HG03039 (cell line): Measurements from ENCODE around the gene KAZALD1.

Source experiments
- ATAC-seq: cut with Tn5 transposase; IDR thresholded peaks from one replicate; pipeline ENCODE4 v1.9.1; 2021; ENCODE audit warnings: mild to moderate bottlenecking, moderate library complexity; ENCODE audit not compliant: unreplicated experiment

The KAZALD1 gene

GRCh38 chr10:101065481-101066145, 3.8 kb downstream of the KAZALD1 start:
- ATAC-seq = no peak

DNA sequence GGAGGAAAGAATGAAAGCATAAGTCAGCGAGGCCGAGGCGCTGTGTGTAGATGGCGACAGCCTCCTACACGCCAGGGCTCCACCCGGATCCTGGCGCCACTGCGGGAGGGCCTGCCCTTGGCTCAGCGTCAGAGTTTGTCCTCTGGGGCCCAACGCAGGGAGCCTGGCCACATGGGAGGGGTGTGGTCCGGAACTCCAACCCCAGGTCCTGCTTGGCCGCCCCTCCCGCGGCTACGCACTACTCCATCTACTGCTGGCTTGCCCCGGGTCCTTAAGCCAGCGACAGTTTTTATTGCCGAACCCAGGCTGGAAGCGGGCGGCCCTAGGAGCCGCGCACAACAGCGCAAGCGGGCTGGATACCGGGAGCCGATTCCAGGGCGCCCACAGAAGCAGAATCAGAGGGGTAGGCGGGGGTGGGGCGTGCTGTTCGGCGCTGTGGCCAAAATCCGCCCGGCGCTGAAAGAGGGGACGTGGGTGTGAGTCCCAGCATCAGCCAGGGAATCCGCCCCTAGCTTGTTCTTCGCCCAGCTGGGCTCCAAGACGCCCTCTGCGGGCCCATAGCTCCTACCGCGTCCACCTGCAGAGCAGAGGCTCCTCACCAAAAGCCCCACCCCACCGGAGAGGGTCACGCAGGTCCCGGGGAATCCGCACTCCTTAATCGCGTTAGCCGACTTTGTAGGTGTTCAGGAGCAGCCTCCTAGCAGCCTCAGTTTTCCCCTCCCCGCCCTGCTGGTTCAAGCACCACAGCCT, 4.5 kb downstream of the KAZALD1 start:
- no peak for ATAC-seq

DNA sequence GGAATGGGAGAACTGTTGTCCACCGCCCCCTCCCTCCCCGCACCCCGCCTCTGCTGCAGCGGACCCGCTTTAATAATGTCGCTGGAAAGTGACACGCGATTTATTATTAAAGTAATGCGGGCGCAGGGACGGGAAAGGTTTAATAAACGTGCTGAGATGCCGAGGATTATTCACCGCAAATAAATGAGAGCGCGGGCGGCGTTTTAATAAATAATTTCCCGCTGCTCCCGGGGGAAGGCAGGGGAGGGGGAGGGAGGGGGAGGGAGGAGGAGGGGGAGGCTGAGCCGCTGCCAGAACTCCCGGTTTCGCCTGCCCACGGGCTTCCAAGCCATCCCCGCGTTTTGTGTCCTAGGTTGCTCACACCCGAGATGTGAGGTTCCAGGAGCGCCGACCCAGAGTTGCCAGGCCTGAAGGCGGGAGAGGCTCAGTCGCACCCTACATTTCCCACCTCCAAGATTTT, 5.1 kb downstream of the KAZALD1 start:
- ATAC-seq = no peak

- ATAC-seq = no peak
These were observed 5.7 kb downstream of the KAZALD1 start for GRCh38 chr10:101067356-101068083.

DNA sequence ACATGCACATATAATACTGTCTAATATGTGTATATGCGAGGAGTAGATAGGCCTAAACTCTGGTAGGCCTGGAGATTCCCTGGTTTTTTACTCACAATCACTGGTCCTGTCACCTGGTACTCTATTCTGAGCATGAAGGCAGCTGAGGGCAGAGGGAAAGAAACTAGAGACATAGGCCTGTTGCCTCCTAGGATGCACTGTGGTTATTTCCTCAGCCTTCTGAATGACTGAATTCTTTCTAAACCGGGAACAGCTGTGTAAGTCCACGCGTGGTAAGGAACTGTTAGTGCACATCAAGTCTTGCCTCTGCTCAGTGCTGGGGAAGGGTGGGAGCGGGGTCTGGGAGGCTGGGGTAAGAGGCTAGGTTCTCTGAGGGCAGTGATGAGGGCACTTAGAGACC, 7.7 kb downstream of the KAZALD1 start:
- ATAC-seq = no peak

- ATAC-seq = no peak
These were observed 8.3 kb downstream of the KAZALD1 start for GRCh38 chr10:101070098-101070497.

DNA sequence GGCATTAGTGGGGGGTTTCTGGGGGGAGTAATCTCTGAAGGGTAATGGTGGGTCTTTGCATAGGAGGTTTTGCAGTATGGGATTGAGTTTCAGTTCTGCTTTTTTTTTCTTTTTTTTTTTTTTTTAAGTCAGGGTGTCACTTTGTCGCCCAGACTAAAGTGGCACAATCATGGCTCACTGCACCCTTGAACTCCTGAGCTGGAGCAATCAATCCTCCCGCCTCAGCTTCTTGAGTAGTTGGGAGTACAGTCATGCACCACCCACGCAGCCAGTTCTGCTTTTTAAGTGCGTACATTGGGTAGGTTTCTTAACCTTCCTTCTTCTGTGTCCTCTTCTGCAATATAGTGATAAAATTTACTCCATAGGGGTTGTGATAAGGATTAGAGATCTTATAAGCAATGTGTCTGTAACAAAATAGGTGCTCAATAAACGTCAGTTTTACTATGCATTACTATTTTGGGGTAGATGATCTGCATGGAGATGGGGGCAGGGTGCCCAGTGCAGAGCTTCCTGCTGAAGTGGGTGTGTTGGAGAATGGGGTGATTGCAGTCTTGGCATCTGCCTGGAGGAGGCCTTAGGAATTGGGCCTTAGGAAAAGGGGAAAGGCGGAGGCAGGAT, 9.6 kb downstream of the KAZALD1 start:
- ATAC-seq = no peak

GRCh38 chr10:101071885-101072433, 10.2 kb downstream of the KAZALD1 start:
- ATAC-seq = no peak

GRCh38 chr10:101072923-101073322, 11.1 kb downstream of the KAZALD1 start:
- ATAC-seq = no peak

GRCh38 chr10:101073631-101074030, 11.8 kb downstream of the KAZALD1 start:
- no peak for ATAC-seq

DNA sequence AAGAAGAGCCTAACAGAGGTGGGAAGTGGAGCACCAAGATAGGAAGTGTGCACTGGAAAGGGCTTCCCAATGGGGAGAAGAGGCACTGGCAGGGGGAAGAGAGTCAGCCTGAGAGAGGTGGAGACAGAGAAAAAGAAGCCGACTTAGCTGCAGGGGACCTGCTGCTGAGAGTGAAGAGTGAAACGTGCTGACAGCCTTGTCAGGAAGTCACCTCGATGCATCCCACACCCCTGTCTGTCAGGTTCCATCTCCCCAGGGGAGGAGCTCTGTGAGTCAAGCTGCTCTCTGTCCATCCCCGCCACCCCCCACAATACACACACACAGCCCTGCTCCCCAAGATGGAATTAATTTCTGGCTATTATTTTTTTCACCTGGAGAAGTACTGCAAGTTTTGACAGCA, 14.0 kb downstream of the KAZALD1 start:
- no peak for ATAC-seq

DNA sequence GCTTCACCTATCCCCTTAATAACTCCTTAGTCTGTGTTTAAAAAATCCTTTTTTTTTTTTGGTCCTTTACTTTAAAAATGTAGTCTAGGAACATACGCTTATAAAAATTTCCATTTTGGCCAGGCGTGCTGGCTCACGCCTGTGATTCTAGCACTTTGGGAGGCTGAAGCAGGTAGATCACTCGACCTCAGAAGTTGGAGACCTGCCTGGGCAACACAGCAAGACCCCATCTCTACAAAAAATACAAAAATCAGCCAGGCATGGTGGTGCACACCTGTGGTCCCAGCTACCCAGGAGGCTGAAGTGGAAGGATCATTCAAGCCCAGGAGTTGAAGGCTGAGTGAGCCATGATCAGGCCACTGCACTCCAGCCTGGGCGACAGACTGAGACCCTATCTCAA, 14.8 kb downstream of the KAZALD1 start:
- no peak for ATAC-seq

DNA sequence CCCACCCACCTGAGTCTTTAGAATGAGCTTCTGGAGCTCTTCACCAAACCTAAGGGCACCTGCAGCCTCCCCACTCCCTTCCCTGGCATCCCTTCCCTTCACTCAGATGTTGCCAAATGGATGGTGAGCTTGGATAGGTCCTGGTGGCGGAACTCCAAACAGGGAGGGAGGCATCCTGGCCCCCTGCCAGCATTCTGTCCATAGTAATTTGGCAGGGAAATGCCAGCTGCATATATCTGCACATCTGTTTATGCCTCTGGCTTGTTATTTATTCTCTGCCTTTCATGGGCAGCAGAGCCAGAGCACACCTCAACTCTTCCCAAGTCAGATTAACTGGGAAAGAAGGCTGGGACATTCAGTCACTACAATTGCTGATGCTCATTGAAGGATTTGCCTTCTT, 18.1 kb downstream of the KAZALD1 start:
- ATAC-seq = no peak

DNA sequence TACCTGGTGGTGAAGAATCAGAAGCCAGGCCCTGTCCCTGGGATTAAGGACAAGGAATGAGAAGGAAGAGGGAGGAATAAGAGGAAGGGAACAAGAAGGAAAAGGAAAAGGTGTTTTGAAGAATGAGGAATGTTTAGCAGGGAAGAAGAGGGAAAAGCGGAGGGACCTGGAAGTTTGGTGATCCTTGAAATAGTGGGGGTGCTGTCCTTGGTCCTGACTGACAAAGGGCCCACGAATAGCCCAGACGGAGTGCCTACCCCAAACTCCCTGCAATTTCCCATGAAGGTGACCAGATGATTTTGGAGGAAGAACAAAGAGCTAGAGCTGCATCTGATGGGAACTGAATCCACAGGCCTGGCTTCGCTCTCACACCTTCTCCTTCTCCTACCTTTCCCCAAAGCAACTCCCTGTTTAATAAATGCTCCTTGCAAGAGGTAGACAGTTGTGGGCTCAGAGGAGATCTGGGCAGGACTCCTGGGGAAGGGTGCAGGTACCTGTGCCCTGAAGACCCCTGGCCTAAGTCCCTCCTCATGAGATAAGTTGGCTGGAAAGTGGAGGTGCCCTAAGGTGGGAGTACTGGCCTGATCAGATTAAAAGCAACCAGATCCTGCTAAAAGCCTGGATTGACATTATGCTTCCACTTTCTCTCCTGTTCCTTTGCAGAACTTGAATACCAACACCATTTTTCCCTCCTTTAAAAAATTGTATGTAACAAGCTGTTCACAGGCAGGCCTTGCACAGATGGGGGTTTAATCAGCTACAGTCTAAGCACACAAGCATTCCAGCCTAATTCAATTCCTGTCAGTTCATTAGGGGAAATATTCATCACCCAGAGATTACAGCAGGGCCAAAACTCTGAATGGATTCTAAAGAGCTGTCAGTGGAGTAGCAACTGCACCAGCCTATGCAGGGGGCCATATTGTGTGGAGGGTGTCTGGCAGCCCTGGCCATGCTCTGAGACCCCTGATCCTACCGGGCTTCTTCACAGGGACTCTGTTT, 19.4 kb downstream of the KAZALD1 start:
- no peak for ATAC-seq

- ATAC-seq = no peak
These were observed 24.1 kb downstream of the KAZALD1 start for GRCh38 chr10:101085846-101086245.

- ATAC-seq = no peak
These were observed 25.6 kb downstream of the KAZALD1 start for GRCh38 chr10:101087376-101087775.

DNA sequence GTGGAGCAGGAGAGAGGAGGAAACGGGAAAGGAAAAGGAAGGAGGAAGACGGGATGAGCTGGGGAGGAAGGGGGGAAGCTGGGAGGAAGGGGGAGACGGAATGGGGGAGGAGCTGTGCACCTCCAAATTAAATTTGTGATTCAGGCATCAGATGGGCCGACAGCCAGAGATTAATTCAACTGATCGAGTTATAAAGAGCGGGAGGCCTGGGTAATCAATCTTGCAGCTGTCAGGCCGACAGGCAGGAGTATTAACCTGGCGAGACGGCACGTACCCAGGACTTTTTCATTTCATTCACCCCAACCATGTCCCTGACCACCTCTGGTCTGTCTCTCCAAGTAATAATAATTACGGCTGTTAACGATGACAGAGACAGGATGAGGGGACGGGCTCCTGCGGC, 26.2 kb downstream of the KAZALD1 start:
- ATAC-seq = no peak

GRCh38 chr10:101089520-101090299, 27.9 kb downstream of the KAZALD1 start:
- no peak for ATAC-seq

DNA sequence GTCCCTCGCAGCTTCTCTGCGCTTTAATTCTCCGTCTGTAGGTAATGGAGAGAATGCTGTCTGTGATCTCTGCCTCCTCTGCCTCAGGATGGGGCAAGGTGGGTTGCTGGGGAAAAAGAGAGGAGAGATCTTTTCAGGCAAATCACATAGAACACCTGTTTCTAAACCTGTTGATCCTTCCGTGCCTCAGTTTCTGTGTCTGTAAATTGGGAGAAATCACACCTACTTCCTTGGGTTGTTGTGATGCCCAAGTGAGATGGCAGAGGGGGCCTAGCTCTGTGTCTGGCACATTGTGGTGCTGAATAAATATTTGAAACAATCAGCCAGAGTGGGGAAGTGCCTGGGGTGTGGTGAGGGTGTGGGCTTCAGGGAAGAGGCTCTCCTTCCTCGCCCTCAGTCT, 28.8 kb downstream of the KAZALD1 start:
- no peak for ATAC-seq
